Measurements from ENCODE around the gene PCDHGA4. TPM values are rescaled to one million over a fixed set of nuclear protein-coding genes. Genes with fewer than 3 reads are reported as not detected.

The PCDHGA4 gene
- total RNA-seq, 1 experiment from 2014 or later = 2.6 TPM

DNA sequence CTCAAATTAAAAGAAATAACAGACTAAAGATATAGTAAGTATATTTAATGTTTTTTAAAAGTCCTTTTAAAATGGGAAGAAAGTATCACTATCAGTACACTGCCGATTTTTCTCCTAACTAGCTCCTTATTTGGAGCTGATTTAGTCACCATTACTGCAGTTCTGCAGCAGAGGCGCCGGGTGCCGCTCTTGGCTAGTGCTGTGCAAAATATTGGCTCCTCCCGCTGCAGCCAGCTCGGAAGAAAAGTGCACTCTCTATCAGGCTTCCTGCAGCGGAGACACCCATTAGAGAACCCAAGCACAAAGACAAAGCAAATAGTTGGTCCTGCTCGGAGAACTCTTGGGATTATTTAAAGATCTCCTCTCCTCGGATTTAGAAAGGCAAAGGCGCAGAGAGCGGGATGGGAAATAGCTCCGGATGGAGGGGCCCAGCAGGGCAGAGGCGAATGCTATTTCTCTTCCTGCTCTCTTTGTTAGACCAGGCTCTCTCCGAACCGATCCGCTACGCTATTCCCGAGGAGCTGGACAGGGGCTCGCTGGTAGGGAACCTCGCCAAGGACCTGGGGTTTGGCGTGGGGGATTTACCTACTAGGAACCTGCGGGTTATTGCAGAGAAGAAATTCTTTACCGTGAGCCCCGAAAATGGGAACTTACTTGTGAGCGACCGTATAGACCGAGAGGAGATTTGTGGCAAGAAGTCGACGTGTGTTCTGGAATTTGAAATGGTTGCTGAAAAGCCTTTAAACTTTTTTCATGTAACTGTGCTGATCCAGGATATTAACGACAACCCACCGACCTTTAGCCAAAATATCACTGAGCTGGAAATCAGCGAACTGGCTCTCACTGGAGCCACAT is 15.4 kb downstream of the PCDHGA4 start, which contains the start of gene PCDHGB3:
Gene PCDHGB3, plus strand, starts transcription at position 249 of the 855 bp plus-strand sequence. Its CDS starts 153 bp downstream, at position 402.
- H4K8ac ChIP-seq (replicated peaks; ENCODE audit: insufficient read length, low read depth, low read length) = no peak within 1 kb of the TSS
- H3K9me3 ChIP-seq (ENCODE audit: control insufficient read depth, low read depth, low read length) = peaks cover 38% of the 10 kb centered on the region
- no peaks in the 10 kb centered on the region for H3K79me1 ChIP-seq (ENCODE audit: insufficient read depth, low read depth, low read length, poor library complexity, severe bottlenecking)
- H3K9ac ChIP-seq (ENCODE audit: extremely low read depth, insufficient read length, low read length) = no peak within 1 kb of the TSS
- Mint-ChIP-seq H3K36me3 (ENCODE audit: insufficient read depth in 1 of 3, low read depth in 3 of 3) (peaks cover 35 to 50% (median 47%) of the 10 kb centered on the region in 3 experiments), H3K27me3 (ENCODE audit: low read depth) (peaks cover 10% of the 10 kb centered on the region), H3K4me3 (no peak within 1 kb of the TSS; a peak in 2 of 5 replicates), H3K27ac (peak within 1 kb of the TSS in 1 of 3 experiments; percentile 34; a peak in 1 of 7 replicates), H3K9me3 (peaks cover 60 to 63% of the 10 kb centered on the region in 2 experiments), H3K4me1 (no peaks in the 10 kb centered on the region)
- H3K56ac ChIP-seq (ENCODE audit: insufficient read length, low read depth, low read length) = no peak within 1 kb of the TSS
- no peak within 1 kb of the TSS for H3K4me2 ChIP-seq (ENCODE audit: insufficient read depth, insufficient read length, low read length)
- H3K79me2 ChIP-seq (ENCODE audit: insufficient read depth, low read length) = no peaks in the 10 kb centered on the region
- no peak within 1 kb of the TSS for H4K91ac ChIP-seq (ENCODE audit: insufficient read length, low read depth, low read length)
- no peaks in the 10 kb centered on the region for H3K23me2 ChIP-seq (ENCODE audit: insufficient read length, low read depth, low read length, poor library complexity, severe bottlenecking)
- no peak within 1 kb of the TSS for H2BK15ac ChIP-seq (ENCODE audit: low read depth, low read length)
- WGBS (ENCODE audit: extremely low coverage, insufficient read length, low lambda C conversion rate) = no CpG with 5 or more reads among the region's 32 CpGs
- TF ChIP-seq CTCF (conservative IDR thresholded peaks at IDR 0.05) = peak; percentile 44; the same call in 2 of the 3 replicates
- no peak within 1 kb of the TSS for H3K18ac ChIP-seq (ENCODE audit: insufficient read length, low read depth, low read length)
- H3K14ac ChIP-seq (ENCODE audit: insufficient read depth, low read length) = no peak within 1 kb of the TSS
- no peak within 1 kb of the TSS for H2BK5ac ChIP-seq (ENCODE audit: insufficient read length, low read length)
- no peaks in the 10 kb centered on the region for H4K20me1 ChIP-seq (ENCODE audit: control insufficient read depth, insufficient read depth, insufficient read length)
- H4K5ac ChIP-seq (ENCODE audit: insufficient read length, low read depth, low read length) = no peak within 1 kb of the TSS
- H2AFZ ChIP-seq (ENCODE audit: low read length) = no peak within 1 kb of the TSS
- no peak within 1 kb of the TSS for H2BK120ac ChIP-seq (ENCODE audit: low read depth, low read length, poor library complexity, severe bottlenecking)
- no peak within 1 kb of the TSS for H2BK20ac ChIP-seq (ENCODE audit: low read depth, low read length, poor library complexity, severe bottlenecking)
- no peak within 1 kb of the TSS for H3K4ac ChIP-seq (ENCODE audit: low read depth, low read length)
- DNase-seq = peak; percentile 32
- H2BK12ac ChIP-seq (ENCODE audit: insufficient read length, low read depth, low read length) = no peak within 1 kb of the TSS
- H2AK5ac ChIP-seq (ENCODE audit: insufficient read length, low read length) = no peak within 1 kb of the TSS
- H3K4me1 ChIP-seq (ENCODE audit: insufficient read depth, low read length) = no peaks in the 10 kb centered on the region
- H3K27ac ChIP-seq (ENCODE audit: insufficient read length, low read depth, low read length) = no peak within 1 kb of the TSS
- no peak within 1 kb of the TSS for H3K23ac ChIP-seq (ENCODE audit: insufficient read length, low read depth, low read length)
- H3K27me3 ChIP-seq (ENCODE audit: insufficient read depth, low read length) = no peaks in the 10 kb centered on the region
- H3T11ph ChIP-seq (ENCODE audit: low read length) = no peak within 1 kb of the TSS

Measured in H9 (cell line).